BE2C (cell line): ENCODE results near the gene ADCY1. TPM values are rescaled to one million over a fixed set of nuclear protein-coding genes. Genes with fewer than 3 reads are reported as not detected.
A peak's percentile ranks its signal among the peaks of the same experiment; 100 is the strongest.
"Not testable (repeated sequence)": the region's sequence is repeated elsewhere in the genome, so short reads cannot be mapped to it uniquely, and the experiment has no call there.

ENCODE experiments used
- DNase-seq: peaks from one replicate; pipeline ENCODE4 v3.0.0-alpha.2; 2020
- H3K27me3 ChIP-seq: fragments of 250-450 bp; sonication (Bioruptor Pico); 2 replicates; pipeline ENCODE4 v1.5.1; 2020; ENCODE audit warnings: mild to moderate bottlenecking
- H3K36me3 ChIP-seq: fragments of 250-450 bp; sonication (Bioruptor Pico); 2 replicates; pipeline ENCODE4 v1.5.1; 2020; ENCODE audit warnings: mild to moderate bottlenecking
- H3K4me1 ChIP-seq: fragments of 250-450 bp; sonication (Bioruptor Pico); 2 replicates; pipeline ENCODE4 v1.5.1; 2020
- H3K4me3 ChIP-seq: 2 replicates; pipeline ENCODE4 v1.5.1; 2011; ENCODE audit warnings: low read depth, low read length
- H3K9me3 ChIP-seq: fragments of 250-450 bp; sonication (Bioruptor Pico); 2 replicates; pipeline ENCODE4 v1.5.1; 2020
- polyA plus RNA-seq: library from polyadenylated mRNA; unstranded; fragments of >200 nt; gene quantifications from one replicate; pipeline ENCODE4 v1.2.1, GENCODE V29; 2012; ENCODE audit warnings: low read depth, missing spikeins; ENCODE audit not compliant: insufficient read length, insufficient read depth
- TF ChIP-seq, protein P1 (sequence below): IDR thresholded peaks from 2 replicates; pipeline ENCODE4 v1.5.1; 2012; ENCODE audit warnings: mild to moderate bottlenecking, low read depth, low read length

ADCY1 gene
- polyA plus RNA-seq = 2.5 TPM

GRCh38 chr7:45573661-45574415 is at the start of gene ADCY1:
Gene ADCY1 (plus strand): TSS chr7:45574368. CDS start chr7:45574544, 176 bp downstream.
- TF ChIP-seq, protein P1, sequence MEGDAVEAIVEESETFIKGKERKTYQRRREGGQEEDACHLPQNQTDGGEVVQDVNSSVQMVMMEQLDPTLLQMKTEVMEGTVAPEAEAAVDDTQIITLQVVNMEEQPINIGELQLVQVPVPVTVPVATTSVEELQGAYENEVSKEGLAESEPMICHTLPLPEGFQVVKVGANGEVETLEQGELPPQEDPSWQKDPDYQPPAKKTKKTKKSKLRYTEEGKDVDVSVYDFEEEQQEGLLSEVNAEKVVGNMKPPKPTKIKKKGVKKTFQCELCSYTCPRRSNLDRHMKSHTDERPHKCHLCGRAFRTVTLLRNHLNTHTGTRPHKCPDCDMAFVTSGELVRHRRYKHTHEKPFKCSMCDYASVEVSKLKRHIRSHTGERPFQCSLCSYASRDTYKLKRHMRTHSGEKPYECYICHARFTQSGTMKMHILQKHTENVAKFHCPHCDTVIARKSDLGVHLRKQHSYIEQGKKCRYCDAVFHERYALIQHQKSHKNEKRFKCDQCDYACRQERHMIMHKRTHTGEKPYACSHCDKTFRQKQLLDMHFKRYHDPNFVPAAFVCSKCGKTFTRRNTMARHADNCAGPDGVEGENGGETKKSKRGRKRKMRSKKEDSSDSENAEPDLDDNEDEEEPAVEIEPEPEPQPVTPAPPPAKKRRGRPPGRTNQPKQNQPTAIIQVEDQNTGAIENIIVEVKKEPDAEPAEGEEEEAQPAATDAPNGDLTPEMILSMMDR = no peak
- 0 out of 2 replicates have a peak, but pooled peaks cover 4% of the 10 kb centered on the region for H3K27me3 ChIP-seq
- peak; percentile 65 for DNase-seq
- H3K9me3 ChIP-seq = no peaks in the 10 kb centered on the region
- H3K4me1 ChIP-seq = no peaks in the 10 kb centered on the region
- peak within 1 kb of the TSS; percentile 75 for H3K4me3 ChIP-seq
- H3K36me3 ChIP-seq = no peaks in the 10 kb centered on the region

- DNase-seq = no peak
- TF ChIP-seq, protein P1 = no peak
- no peaks in the 10 kb centered on the region for H3K36me3 ChIP-seq
- no peaks in the 10 kb centered on the region; the same call in 1 of the 2 replicates for H3K9me3 ChIP-seq
- no peaks in the 10 kb centered on the region for H3K27me3 ChIP-seq
- H3K4me1 ChIP-seq = no peaks in the 10 kb centered on the region
- H3K4me3 ChIP-seq = no peak overlapping the region
Measured at GRCh38 chr7:45524445-45524844, 49.7 kb upstream of the ADCY1 start.

- Histone ChIP-seq H3K9me3 (no peaks in the 10 kb centered on the region; the same call in 1 of the 2 replicates), H3K27me3 (no peaks in the 10 kb centered on the region), H3K36me3 (no peaks in the 10 kb centered on the region), H3K4me3 (no peak overlapping the region), H3K4me1 (no peaks in the 10 kb centered on the region)
- no peak for DNase-seq
- TF ChIP-seq, protein P1 = no peak
Measured at GRCh38 chr7:45525057-45525456, 49.1 kb upstream of the ADCY1 start.

GRCh38 chr7:45543473-45543872 is 30.7 kb upstream of the ADCY1 start:
- H3K27me3 ChIP-seq = no peaks in the 10 kb centered on the region
- no peaks in the 10 kb centered on the region for H3K9me3 ChIP-seq
- no peak for DNase-seq
- no peak overlapping the region for H3K4me3 ChIP-seq
- TF ChIP-seq, protein P1 = no peak
- H3K36me3 ChIP-seq = no peaks in the 10 kb centered on the region
- H3K4me1 ChIP-seq = no peaks in the 10 kb centered on the region

DNA sequence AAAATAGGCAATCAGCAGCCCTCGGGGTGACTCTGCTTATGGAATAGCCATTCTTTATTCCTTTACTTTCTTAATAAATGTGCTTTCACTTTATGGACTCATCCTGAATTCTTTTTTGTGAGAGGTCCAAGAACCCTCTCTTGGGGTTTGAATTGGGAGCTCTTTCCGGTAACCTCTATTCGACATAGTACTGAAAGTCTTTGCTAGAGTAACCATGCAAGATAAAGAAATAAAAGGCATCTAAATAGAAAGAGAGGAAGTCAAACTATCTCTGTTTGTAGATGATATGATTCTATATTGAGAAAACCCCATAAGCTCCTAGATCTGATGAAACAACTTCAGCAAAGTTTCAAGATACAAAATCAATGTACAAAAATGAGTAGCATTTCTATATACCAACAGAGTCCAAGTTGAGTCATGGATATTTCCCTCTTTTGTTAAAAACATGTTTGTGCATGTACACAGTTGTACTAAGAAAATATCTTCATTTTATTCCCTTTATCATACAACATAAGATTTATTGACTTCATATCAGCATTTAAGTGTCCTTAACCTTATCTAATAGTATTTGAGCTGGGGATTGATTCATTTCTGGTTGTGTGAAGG is 29.0 kb upstream of the ADCY1 start:
- H3K4me3 ChIP-seq, H3K36me3 ChIP-seq, H3K4me1 ChIP-seq, H3K27me3 ChIP-seq, H3K9me3 ChIP-seq, DNase-seq: not testable (repeated sequence)

GRCh38 chr7:45548917-45549316 is 25.3 kb upstream of the ADCY1 start:
- H3K9me3 ChIP-seq, DNase-seq, H3K27me3 ChIP-seq: not testable (repeated sequence)

GRCh38 chr7:45563401-45563800 is 10.8 kb upstream of the ADCY1 start:
- Histone ChIP-seq H3K9me3 (no peaks in the 10 kb centered on the region), H3K4me3 (no peak overlapping the region), H3K36me3 (no peaks in the 10 kb centered on the region), H3K4me1 (no peaks in the 10 kb centered on the region), H3K27me3 (no peaks in the 10 kb centered on the region)
- TF ChIP-seq, protein P1 = no peak
- DNase-seq = no peak

More at GRCh38 chr7:45548917-45549316, 25.3 kb upstream of the ADCY1 start:
- not testable (repeated sequence) for H3K4me1 ChIP-seq, H3K36me3 ChIP-seq, H3K4me3 ChIP-seq
